ENCODE data around the gene HNRNPC. TPM values are rescaled to one million over a fixed set of nuclear protein-coding genes. Genes with fewer than 3 reads are reported as not detected.

Gene HNRNPC
- total RNA-seq, 1 experiment from 2014 or later, result 843 TPM

GRCh38 chr14:21191809-21192446 lies 77.3 kb downstream of the HNRNPC start:
- ATAC-seq (peak; percentile 98), DNase-seq (ENCODE audit: low read depth, low spot score) (peak; percentile 35)
- CTCF ChIA-PET, result interaction anchor here (1.6 kb wide), 1 partner anchor 123 kb away, joined by 3 read pairs; no protein-coding TSS in a partner anchor
- Histone ChIP-seq H3K9ac (ENCODE audit: low read length) (no peak overlapping the region), H4K20me1 (ENCODE audit: insufficient read depth) (no peaks in the 10 kb centered on the region), H3K36me3 (ENCODE audit: control insufficient read depth in 1 of 2, insufficient read depth in 2 of 2, low read length in 2 of 2) (no peaks in the 10 kb centered on the region), H3K4me1 (ENCODE audit: control insufficient read depth in 1 of 2, insufficient read depth in 2 of 2, low read length in 2 of 2) (peaks cover 0 to 14% of the 10 kb centered on the region in 2 experiments; a peak in 3 of 4 replicates), H3K27me3 (ENCODE audit: insufficient read depth, low read length) (no peaks in the 10 kb centered on the region), H2AFZ (ENCODE audit: low read depth, low read length, poor library complexity, severe bottlenecking) (peak overlapping the region; percentile 64), H3K27ac (ENCODE audit: low read depth, low read length) (no peak overlapping the region), H3K9me2 (ENCODE audit: insufficient read depth) (no peaks in the 10 kb centered on the region), H3K79me2 (ENCODE audit: insufficient read depth, low read length) (no peaks in the 10 kb centered on the region), H3K4me2 (ENCODE audit: low read length) (peak overlapping the region; percentile 73), H3K9me3 (ENCODE audit: control insufficient read depth in 1 of 2, insufficient read depth in 1 of 2, low read depth in 1 of 2, low read length in 2 of 2) (no peaks in the 10 kb centered on the region), H3K4me3 (replicated peaks in 1 of 2; ENCODE audit: low read depth in 1 of 2, low read length in 2 of 2) (peak overlapping the region; percentile 26 to 51)
- POLR2A ChIA-PET, result interaction anchor here (0.5 to 0.9 kb wide), 2 partner anchors 110 to 319 kb away, joined by 3 to 6 read pairs; partner anchors contain the start of gene METTL3
- RAD21 ChIA-PET (ENCODE audit: low non-redundant PET in 1 of 2, low total read pairs in 2 of 2, uncharacterized antibody in 2 of 2, unreplicated experiment in 2 of 2), result no interaction called here
- TF ChIP-seq ZBTB33 (IDR thresholded peaks at IDR 0.05; ENCODE audit: extremely low read depth, insufficient replicate concordance, low read length) (no peak), EZH2 (IDR thresholded peaks at IDR 0.05) (no peak), EZH2phosphoT487 (IDR thresholded peaks at IDR 0.05; ENCODE audit: borderline replicate concordance) (no peak), ZNF274 (IDR thresholded peaks at IDR 0.05; ENCODE audit: low read depth, low read length) (no peak), CBX3 (IDR thresholded peaks at IDR 0.05; ENCODE audit: low read depth) (no peak), ELF1 (IDR thresholded peaks at IDR 0.05; ENCODE audit: borderline replicate concordance, low read depth) (no peak), CTCF (IDR thresholded peaks at IDR 0.05 in 2 of 3, conservative IDR thresholded peaks at IDR 0.05 in 1 of 3; ENCODE audit: borderline replicate concordance in 1 of 3, insufficient read depth in 1 of 3, low read depth in 2 of 3, low read length in 2 of 3) (no peak), RAD21 (IDR thresholded peaks at IDR 0.05; ENCODE audit: low read depth) (no peak), TCF7L2 (IDR thresholded peaks at IDR 0.05; ENCODE audit: borderline replicate concordance, extremely low read depth, insufficient read depth, insufficient read length) (no peak), SP1 (IDR thresholded peaks at IDR 0.05; ENCODE audit: low read depth) (no peak), POLR2AphosphoS5 (IDR thresholded peaks at IDR 0.05; ENCODE audit: low read depth, low read length) (no peak), ATF3 (IDR thresholded peaks at IDR 0.05) (no peak), FOSL1 (IDR thresholded peaks at IDR 0.05; ENCODE audit: low read depth) (no peak)
- BruUV-seq (replicated peaks), result no TSS peak
- intact Hi-C loops (cut with micrococcal nuclease), result no loop called here

Measured in HCT116 (cell line).